SK-N-SH treated with all-trans-retinoic acid at 6 μM for 48 hours (cell line): ENCODE data around the gene ADGRF3.

Source experiments
- ARNTL ChIP-seq: fragments of 450-650 bp; formaldehyde crosslinking; IDR thresholded peaks from 2 replicates; pipeline ENCODE4 v1.5.0; 2020; ENCODE audit warnings: low read depth, mild to moderate bottlenecking, moderate library complexity, borderline replicate concordance
- GLIS3 ChIP-seq: fragments of 250-450 bp; sonication (Bioruptor Pico); IDR thresholded peaks from 2 replicates; pipeline ENCODE4 v1.5.0; 2020; ENCODE audit warnings: mild to moderate bottlenecking, moderate library complexity
- PPARA ChIP-seq: fragments of 250-450 bp; sonication (Bioruptor Pico); IDR thresholded peaks from 2 replicates; pipeline ENCODE4 v1.5.0; 2020; ENCODE audit warnings: mild to moderate bottlenecking, borderline replicate concordance
- SNAI2 ChIP-seq: fragments of 250-450 bp; sonication (Bioruptor Pico); IDR thresholded peaks from 2 replicates; pipeline ENCODE4 v1.5.0; 2020; ENCODE audit warnings: mild to moderate bottlenecking, moderate library complexity
- ZC3H10 ChIP-seq: fragments of 250-450 bp; sonication (Bioruptor Pico); IDR thresholded peaks from 2 replicates; pipeline ENCODE4 v1.5.1; 2021; ENCODE audit warnings: mild to moderate bottlenecking, moderate library complexity
- ZFP3 ChIP-seq: fragments of 250-450 bp; sonication (Bioruptor Pico); IDR thresholded peaks from 2 replicates; pipeline ENCODE4 v1.5.0; 2020; ENCODE audit warnings: mild to moderate bottlenecking, moderate library complexity
- ZFP30 ChIP-seq: fragments of 450-650 bp; formaldehyde crosslinking; IDR thresholded peaks from 2 replicates; pipeline ENCODE4 v1.5.0; 2022; ENCODE audit warnings: mild to moderate bottlenecking, moderate library complexity
- ZNF565 ChIP-seq: fragments of 450-650 bp; formaldehyde crosslinking; conservative IDR thresholded peaks from 2 replicates; pipeline ENCODE4 v1.5.0; 2020; ENCODE audit warnings: low read depth, mild to moderate bottlenecking, moderate library complexity
- ZNF70 ChIP-seq: fragments of 450-650 bp; formaldehyde crosslinking; IDR thresholded peaks from 2 replicates; pipeline ENCODE4 v1.5.0; 2020; ENCODE audit warnings: mild to moderate bottlenecking, moderate library complexity
- ZNF8 ChIP-seq: fragments of 450-650 bp; formaldehyde crosslinking; IDR thresholded peaks from 2 replicates; pipeline ENCODE4 v1.5.0; 2020; ENCODE audit warnings: mild to moderate bottlenecking, moderate library complexity
- TF ChIP-seq, protein P1 (sequence below): fragments of 250-450 bp; sonication (Bioruptor Pico); IDR thresholded peaks from 2 replicates; pipeline ENCODE4 v1.8.0; 2020; ENCODE audit warnings: mild to moderate bottlenecking, moderate library complexity, borderline replicate concordance
- TF ChIP-seq, protein P2 (sequence below): fragments of 250-450 bp; sonication (Bioruptor Pico); IDR thresholded peaks from 2 replicates; pipeline ENCODE4 v1.5.1; 2021; ENCODE audit warnings: mild to moderate bottlenecking, moderate library complexity

DNA sequence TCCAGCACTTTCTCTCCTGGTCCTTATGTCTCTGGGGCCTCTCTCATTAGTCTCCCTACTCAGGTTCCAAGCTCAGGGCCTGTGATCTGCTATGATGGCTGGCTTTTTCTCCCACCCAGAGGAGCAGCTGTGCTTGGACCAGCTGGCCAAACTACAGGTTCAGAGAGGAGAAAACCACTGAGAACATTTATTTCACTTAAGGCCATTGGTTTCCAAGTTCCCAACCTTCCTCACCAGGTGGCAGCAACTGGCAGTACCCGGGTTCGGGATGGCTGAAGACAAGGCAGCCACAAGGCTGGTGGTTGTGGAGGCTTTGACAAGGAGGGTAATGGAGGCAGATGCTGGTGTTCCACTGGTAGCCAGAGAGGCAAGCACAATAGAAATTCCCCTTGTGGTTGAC lies 30.5 kb downstream of the ADGRF3 start:
- TF ChIP-seq ZFP30 (CRISPR knock-in tag) (no peak), ZC3H10 (CRISPR knock-in tag) (no peak), ZNF565 (CRISPR knock-in tag) (no peak), ZNF8 (CRISPR knock-in tag) (no peak), ARNTL (CRISPR knock-in tag) (no peak), SNAI2 (CRISPR knock-in tag) (no peak), GLIS3 (CRISPR knock-in tag) (no peak), ZNF70 (CRISPR knock-in tag) (no peak), ZFP3 (CRISPR knock-in tag) (no peak), PPARA (no peak)
- TF ChIP-seq, protein P1, sequence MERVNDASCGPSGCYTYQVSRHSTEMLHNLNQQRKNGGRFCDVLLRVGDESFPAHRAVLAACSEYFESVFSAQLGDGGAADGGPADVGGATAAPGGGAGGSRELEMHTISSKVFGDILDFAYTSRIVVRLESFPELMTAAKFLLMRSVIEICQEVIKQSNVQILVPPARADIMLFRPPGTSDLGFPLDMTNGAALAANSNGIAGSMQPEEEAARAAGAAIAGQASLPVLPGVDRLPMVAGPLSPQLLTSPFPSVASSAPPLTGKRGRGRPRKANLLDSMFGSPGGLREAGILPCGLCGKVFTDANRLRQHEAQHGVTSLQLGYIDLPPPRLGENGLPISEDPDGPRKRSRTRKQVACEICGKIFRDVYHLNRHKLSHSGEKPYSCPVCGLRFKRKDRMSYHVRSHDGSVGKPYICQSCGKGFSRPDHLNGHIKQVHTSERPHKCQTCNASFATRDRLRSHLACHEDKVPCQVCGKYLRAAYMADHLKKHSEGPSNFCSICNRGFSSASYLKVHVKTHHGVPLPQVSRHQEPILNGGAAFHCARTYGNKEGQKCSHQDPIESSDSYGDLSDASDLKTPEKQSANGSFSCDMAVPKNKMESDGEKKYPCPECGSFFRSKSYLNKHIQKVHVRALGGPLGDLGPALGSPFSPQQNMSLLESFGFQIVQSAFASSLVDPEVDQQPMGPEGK (CRISPR knock-in tag): no peak
- TF ChIP-seq, protein P2, sequence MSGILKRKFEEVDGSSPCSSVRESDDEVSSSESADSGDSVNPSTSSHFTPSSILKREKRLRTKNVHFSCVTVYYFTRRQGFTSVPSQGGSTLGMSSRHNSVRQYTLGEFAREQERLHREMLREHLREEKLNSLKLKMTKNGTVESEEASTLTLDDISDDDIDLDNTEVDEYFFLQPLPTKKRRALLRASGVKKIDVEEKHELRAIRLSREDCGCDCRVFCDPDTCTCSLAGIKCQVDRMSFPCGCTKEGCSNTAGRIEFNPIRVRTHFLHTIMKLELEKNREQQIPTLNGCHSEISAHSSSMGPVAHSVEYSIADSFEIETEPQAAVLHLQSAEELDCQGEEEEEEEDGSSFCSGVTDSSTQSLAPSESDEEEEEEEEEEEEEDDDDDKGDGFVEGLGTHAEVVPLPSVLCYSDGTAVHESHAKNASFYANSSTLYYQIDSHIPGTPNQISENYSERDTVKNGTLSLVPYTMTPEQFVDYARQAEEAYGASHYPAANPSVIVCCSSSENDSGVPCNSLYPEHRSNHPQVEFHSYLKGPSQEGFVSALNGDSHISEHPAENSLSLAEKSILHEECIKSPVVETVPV: no peak
